Nasal cavity respiratory epithelium epithelial cell of viscerocranial mucosa (primary cell): ENCODE data around the gene BMAL2. TPM values are rescaled to one million over a fixed set of nuclear protein-coding genes. Genes with fewer than 3 reads are reported as not detected.

Experiments
- total RNA-seq: library from RNA; depleted of rRNA; stranded (reverse); fragments of >200 nt; gene quantifications from 2 replicates; pipeline ENCODE4 v1.2.3, GENCODE V29; 2014

BMAL2 gene
- total RNA-seq, result 97.9 and 182 TPM in 2 replicates

DNA sequence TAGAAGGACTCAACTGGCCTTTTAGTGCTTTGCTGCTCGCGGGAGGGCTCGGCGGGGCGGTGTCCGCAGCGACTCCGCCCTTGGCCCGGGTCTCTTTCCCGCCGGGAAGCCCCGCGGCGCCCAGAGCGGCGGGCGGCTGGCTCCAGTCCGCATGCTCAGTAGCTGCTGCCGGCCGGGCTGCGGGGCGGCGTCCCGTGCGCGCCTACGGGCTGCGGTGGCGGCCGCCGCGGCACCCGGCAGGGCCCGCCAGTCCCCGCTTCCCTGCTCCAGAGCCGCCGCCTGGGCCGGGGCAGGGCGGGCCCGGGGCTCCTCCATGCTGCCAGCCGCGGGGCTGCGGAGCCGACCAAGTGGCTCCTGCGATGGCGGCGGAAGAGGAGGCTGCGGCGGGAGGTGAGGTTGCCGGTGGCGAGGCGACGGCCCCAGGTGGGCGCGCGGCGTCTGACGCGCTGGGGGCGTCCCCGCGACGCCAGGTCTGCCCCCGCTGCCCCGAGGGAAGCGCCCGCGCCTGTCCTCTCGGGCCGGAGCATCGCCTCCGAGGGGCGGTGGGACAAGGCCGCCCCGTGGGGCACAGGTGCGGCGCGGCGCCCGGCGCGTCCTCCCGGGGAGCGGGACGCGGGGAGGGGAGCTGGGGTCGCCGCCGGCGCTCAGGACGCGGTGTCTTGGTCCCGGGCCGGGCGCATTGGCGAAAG is at the start of gene BMAL2:
Gene BMAL2 (plus strand): TSS at position 123 of the 689 bp plus-strand sequence. CDS start 237 bp downstream, at position 360.

Other genes starting within 250 kb of the BMAL2 start
- gene STK38L, start 88.5 kb upstream of the BMAL2 start, total RNA-seq, result 30.8 and 113 TPM in 2 replicates
- gene SMCO2, start 113.9 kb downstream of the BMAL2 start, total RNA-seq, result 1.1 and 4.1 TPM in 2 replicates
- 61.5 and 129 TPM in 2 replicates for gene PPFIBP1, start 191.4 kb downstream of the BMAL2 start, total RNA-seq